GM19240 (cell line): Measurements from ENCODE around the gene LRP1.

ENCODE experiments used
- DNase-seq: peaks from one replicate; pipeline ENCODE4 v3.0.0; 2011; ENCODE audit warnings: low spot score; ENCODE audit not compliant: insufficient read length

The LRP1 gene

GRCh38 chr12:57248934-57249742, 120.9 kb downstream of the LRP1 start:
- no peak for DNase-seq

- DNase-seq, result no peak
Measured at GRCh38 chr12:57250541-57250940, 122.3 kb downstream of the LRP1 start.

DNA sequence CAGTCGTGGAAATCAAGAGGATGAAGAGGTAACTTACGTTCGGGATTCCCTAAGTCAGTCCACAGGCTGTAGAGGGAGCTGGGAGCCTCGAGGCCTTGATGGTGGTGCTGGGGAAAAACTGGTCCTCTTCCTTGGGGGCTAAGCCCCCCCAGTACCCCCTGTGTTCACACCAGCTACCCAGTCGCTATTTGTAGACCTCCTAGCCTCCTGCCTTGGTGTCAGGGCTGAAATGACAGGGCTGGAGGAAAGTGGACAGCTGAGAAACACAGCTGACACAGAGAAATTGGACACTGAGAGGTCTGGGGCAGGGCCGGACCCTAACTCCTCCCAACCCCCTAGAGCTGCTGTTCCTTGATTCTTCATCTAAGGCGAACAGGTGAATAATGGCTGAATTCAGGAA, 122.7 kb downstream of the LRP1 start, which contains the start of gene STAC3:
STAC3 (minus strand) TSS at position 232 of the 400 bp plus-strand sequence. CDS start 1,551 bp downstream, outside the sequence.
- no peak for DNase-seq

GRCh38 chr12:57254506-57255280, 126.4 kb downstream of the LRP1 start:
- DNase-seq, result no peak

DNA sequence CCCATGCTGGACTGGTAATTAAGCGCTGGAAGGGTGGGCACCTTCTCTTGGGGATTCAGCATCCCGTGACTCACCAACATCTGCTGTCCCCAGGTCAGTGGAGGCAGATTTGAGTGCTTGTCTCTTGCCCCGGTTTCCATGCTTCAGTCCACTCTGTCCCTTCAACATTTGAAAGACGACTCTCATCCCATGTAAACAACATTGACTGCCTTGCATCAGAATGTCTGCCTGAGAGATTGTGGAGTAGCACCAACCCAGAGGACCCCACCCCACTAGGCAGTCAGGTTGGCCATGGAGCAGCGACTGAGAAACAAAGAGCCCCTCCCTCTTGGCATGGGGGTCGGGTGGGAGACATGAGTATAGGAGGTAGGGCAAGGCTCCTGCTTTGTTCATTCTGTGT, 127.6 kb downstream of the LRP1 start:
- DNase-seq, result no peak

- no peak for DNase-seq
Measured at GRCh38 chr12:57258977-57259970, 131.0 kb downstream of the LRP1 start.

- DNase-seq, result no peak
Measured at GRCh38 chr12:57260366-57260765, 132.1 kb downstream of the LRP1 start.

DNA sequence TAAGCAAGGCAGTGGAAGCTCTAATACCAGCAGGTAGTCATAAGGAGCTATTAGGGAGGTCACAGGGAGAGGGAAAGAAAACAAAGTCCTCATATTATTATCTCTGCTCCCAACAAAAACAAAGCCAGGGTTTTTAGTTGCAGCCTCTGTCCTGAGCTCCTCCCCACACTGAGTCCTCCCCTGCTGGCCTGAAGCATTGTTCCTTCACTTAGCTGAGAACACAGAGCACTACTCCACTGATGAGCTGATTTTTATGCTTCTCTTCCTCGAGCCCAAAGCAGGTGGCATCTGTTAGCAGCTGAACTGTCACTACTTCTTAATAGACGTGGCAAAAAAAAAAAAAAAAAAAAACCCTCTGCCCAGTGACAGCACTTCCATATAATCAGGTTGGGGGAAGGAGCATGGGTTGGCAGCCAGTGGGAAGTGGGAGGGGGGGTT, 133.2 kb downstream of the LRP1 start:
- no peak for DNase-seq

- no peak for DNase-seq
Measured at GRCh38 chr12:57262126-57262822, 134.0 kb downstream of the LRP1 start.
